ENCODE data around the gene CD7.

The CD7 gene

GRCh38 chr17:82330322-82331239, 13.2 kb upstream of the CD7 start:
- in situ Hi-C loops (cut with MboI; ENCODE audit: low pct_unique_long_range_greater_than_20kb, low sequenced_read_pairs), result no loop called here

GRCh38 chr17:82329683-82330321, 12.4 kb upstream of the CD7 start:
- in situ Hi-C loops (cut with MboI; ENCODE audit: low pct_unique_long_range_greater_than_20kb, low sequenced_read_pairs), result no loop called here

More at GRCh38 chr17:82330322-82331239, 13.2 kb upstream of the CD7 start:
- peak; percentile 46 for DNase-seq

GRCh38 chr17:82328994-82329507, 11.6 kb upstream of the CD7 start:
- in situ Hi-C loops (cut with MboI; ENCODE audit: low pct_unique_long_range_greater_than_20kb, low sequenced_read_pairs), result no loop called here
- DNase-seq, result no peak

More at GRCh38 chr17:82329683-82330321, 12.4 kb upstream of the CD7 start:
- no peak for DNase-seq

GRCh38 chr17:82328141-82328993, 11.0 kb upstream of the CD7 start:
- in situ Hi-C loops (cut with MboI; ENCODE audit: low pct_unique_long_range_greater_than_20kb, low sequenced_read_pairs), result no loop called here
- DNase-seq, result no peak

- DNase-seq, result no peak
- in situ Hi-C loops (cut with MboI; ENCODE audit: low pct_unique_long_range_greater_than_20kb, low sequenced_read_pairs), result no loop called here
Observed at GRCh38 chr17:82327757-82328140, 10.3 kb upstream of the CD7 start.

- in situ Hi-C loops (cut with MboI; ENCODE audit: low pct_unique_long_range_greater_than_20kb, low sequenced_read_pairs), result no loop called here
- no peak for DNase-seq
Observed at GRCh38 chr17:82327289-82327688, 9.9 kb upstream of the CD7 start.

GRCh38 chr17:82325286-82326180, 8.1 kb upstream of the CD7 start:
- no peak for DNase-seq
- in situ Hi-C loops (cut with MboI; ENCODE audit: low pct_unique_long_range_greater_than_20kb, low sequenced_read_pairs), result no loop called here

- DNase-seq, result no peak
- in situ Hi-C loops (cut with MboI; ENCODE audit: low pct_unique_long_range_greater_than_20kb, low sequenced_read_pairs), result no loop called here
Observed at GRCh38 chr17:82324566-82325285, 7.3 kb upstream of the CD7 start.

- no peak for DNase-seq
- in situ Hi-C loops (cut with MboI; ENCODE audit: low pct_unique_long_range_greater_than_20kb, low sequenced_read_pairs), result no loop called here
Observed at GRCh38 chr17:82323514-82324234, 6.3 kb upstream of the CD7 start.

GRCh38 chr17:82322526-82323453, 5.4 kb upstream of the CD7 start:
- in situ Hi-C loops (cut with MboI; ENCODE audit: low pct_unique_long_range_greater_than_20kb, low sequenced_read_pairs), result no loop called here
- no peak for DNase-seq

GRCh38 chr17:82321947-82322466, 4.6 kb upstream of the CD7 start:
- in situ Hi-C loops (cut with MboI; ENCODE audit: low pct_unique_long_range_greater_than_20kb, low sequenced_read_pairs), result no loop called here
- no peak for DNase-seq

GRCh38 chr17:82320956-82321927, 3.8 kb upstream of the CD7 start:
- DNase-seq, result no peak
- in situ Hi-C loops (cut with MboI; ENCODE audit: low pct_unique_long_range_greater_than_20kb, low sequenced_read_pairs), result no loop called here

- DNase-seq, result no peak
- in situ Hi-C loops (cut with MboI; ENCODE audit: low pct_unique_long_range_greater_than_20kb, low sequenced_read_pairs), result no loop called here
Observed at GRCh38 chr17:82320140-82320840, 2.9 kb upstream of the CD7 start.

- in situ Hi-C loops (cut with MboI; ENCODE audit: low pct_unique_long_range_greater_than_20kb, low sequenced_read_pairs), result no loop called here
Observed at GRCh38 chr17:82319619-82320062, 2.2 kb upstream of the CD7 start.

More at GRCh38 chr17:82319619-82320062, 2.2 kb upstream of the CD7 start:
- no peak for DNase-seq
